Glutamatergic neuron (in vitro differentiated cells): ENCODE measurements around the gene RDX. TPM values are rescaled to one million over a fixed set of nuclear protein-coding genes. Genes with fewer than 3 reads are reported as not detected.

ENCODE experiments used
- total RNA-seq: library from RNA; stranded (reverse); fragmentation: NEBNext Ultra II Directional; extraction: Animal tissue kit (Norgen Biotek cat#: 25700); gene quantifications from one replicate; pipeline ENCODE4 v1.2.1, GENCODE V29; 2021; ENCODE audit not compliant: unreplicated experiment

RDX gene
- total RNA-seq, 1 donor from 2014 or later: 71.7 TPM

Other genes with a start within 250 kb of the RDX start
- gene ZC3H12C, start 203.2 kb downstream of the RDX start, total RNA-seq: 60.6 TPM
- 5.4 TPM for gene FDX1, start 133.3 kb upstream of the RDX start, total RNA-seq